HepG2 (cell line): ENCODE measurements around the gene DPYSL3. TPM values are rescaled to one million over a fixed set of nuclear protein-coding genes. Genes with fewer than 3 reads are reported as not detected.

Experiments used
- ATAC-seq: fragments of 200-7000 bp; cut with Tn5 transposase; 3 replicates; pipeline ENCODE4 v1.9.1; 2020; ENCODE audit warnings: mild to moderate bottlenecking, moderate library complexity
- BruUV-seq: library from RNA; stranded (reverse); fragments of 400-500 nt; replicated peaks from 2 replicates; lab custom pipeline; 2021; lab: Mats Ljungman, UMichigan
- CTCF ChIA-PET: fragments of 300-600 bp; formaldehyde crosslinking; extraction: SDS; loops from one replicate; lab custom pipeline; 2021; ENCODE audit warnings: low total read pairs, inconsistent platforms, low intra/inter-chr PET ratio; lab: Yijun Ruan, JAX
- POLR2A ChIA-PET: fragments of 350-600 bp; sonication (Branson Sonifier 250); formaldehyde crosslinking; loops from one replicate; lab custom pipeline; 2020; ENCODE audit warnings: antibody characterized with exemption, inconsistent platforms; lab: Yijun Ruan, JAX
- DNase-seq: peaks from one replicate; pipeline ENCODE4 v3.0.0-alpha.2; 2015; ENCODE audit warnings: low spot score
- FAIRE-seq: peaks from 3 replicates; lab custom pipeline; 2011; peaks lifted over from hg19 to GRCh38; lab: Jason Lieb, UNC
- H2AFZ ChIP-seq: one replicate; pipeline ENCODE4 v1.6.1; 2011; ENCODE audit warnings: low read length, inconsistent platforms
- H3K27ac ChIP-seq: fragments of 300-600 bp; 3 replicates; pipeline ENCODE4 v1.8.0; 2011; ENCODE audit warnings: mixed run types, mild to moderate bottlenecking, mixed read lengths, low read length, inconsistent platforms; ENCODE audit not compliant: insufficient read depth; ENCODE audit errors: extremely low read length
- H3K27me3 ChIP-seq, 2 experiments: fragments of 200-600 bp in 1 of 2; 2 replicates in 1 of 2; 3 replicates in 1 of 2; pipeline versions ENCODE4 v1.6.0 to v1.8.0; 2011; ENCODE audit warnings: low read length in 2 of 2, mild to moderate bottlenecking in 2 of 2, moderate library complexity in 2 of 2, inconsistent platforms in 1 of 2; ENCODE audit not compliant: insufficient read depth in 2 of 2, control insufficient read depth in 1 of 2
- H3K36me3 ChIP-seq, 2 experiments: fragments of 200-600 bp in 1 of 2; replicated peaks in 1 of 2; 2 replicates in 1 of 2; 3 replicates in 1 of 2; pipeline versions ENCODE4 v1.5.1 to v1.8.0; 2011; ENCODE audit warnings: low read length in 2 of 2, inconsistent platforms in 1 of 2; ENCODE audit not compliant: insufficient read depth in 2 of 2, control insufficient read depth in 1 of 2
- H3K4me1 ChIP-seq: 2 replicates; pipeline ENCODE4 v1.5.1; 2012; ENCODE audit warnings: low read length, inconsistent platforms; ENCODE audit not compliant: insufficient read depth
- H3K4me2 ChIP-seq: 2 replicates; pipeline ENCODE4 v1.6.0; 2011; ENCODE audit warnings: low read depth, low read length, inconsistent platforms
- H3K4me3 ChIP-seq, 3 experiments: fragments of 200-600 bp in 1 of 3; sonication (generic), shearing (Covaris generic) in 1 of 3; replicated peaks in 1 of 3; 2 replicates each; pipeline ENCODE4 v1.5.1; 2011 to 2016; ENCODE audit warnings: low read length in 3 of 3, inconsistent platforms in 2 of 3, low read depth in 2 of 3, mild to moderate bottlenecking in 2 of 3, control low read depth in 1 of 3, mixed read lengths in 1 of 3; ENCODE audit not compliant: insufficient read depth in 1 of 3
- H3K79me2 ChIP-seq: one replicate; pipeline ENCODE4 v1.6.1; 2011; ENCODE audit warnings: low read length, inconsistent platforms; ENCODE audit not compliant: insufficient read depth
- H3K9ac ChIP-seq: 2 replicates; pipeline ENCODE4 v1.6.0; 2011; ENCODE audit warnings: mild to moderate bottlenecking, low read depth, low read length, inconsistent platforms; ENCODE audit not compliant: insufficient read depth
- H3K9me3 ChIP-seq: 2 replicates; pipeline ENCODE4 v1.5.1; 2012; ENCODE audit warnings: mild to moderate bottlenecking, low read length
- H4K20me1 ChIP-seq: 2 replicates; pipeline ENCODE4 v1.6.0; 2011; ENCODE audit warnings: inconsistent platforms, mild to moderate bottlenecking, low read length, moderate library complexity; ENCODE audit not compliant: insufficient read depth
- E2F2 ChIP-seq: sonication (generic); formaldehyde crosslinking; IDR thresholded peaks from 2 replicates; pipeline ENCODE4 v1.4.0; 2020; ENCODE audit warnings: missing genetic modification reagents, borderline replicate concordance
- FOSL1 ChIP-seq: sonication (generic); formaldehyde crosslinking; IDR thresholded peaks from 2 replicates; pipeline ENCODE4 v1.9.0; 2021; ENCODE audit warnings: missing genetic modification reagents, borderline replicate concordance
- JARID2 ChIP-seq: sonication (generic); formaldehyde crosslinking; IDR thresholded peaks from 2 replicates; pipeline ENCODE4 v1.8.1; 2023; ENCODE audit warnings: missing genetic modification reagents, inconsistent platforms; ENCODE audit not compliant: insufficient replicate concordance
- PTBP1 ChIP-seq: fragments of 200-400 bp; formaldehyde crosslinking; IDR thresholded peaks from 2 replicates; pipeline ENCODE4 v1.6.1; 2018; ENCODE audit warnings: low read length, low read depth; ENCODE audit not compliant: poor library complexity, severe bottlenecking
- SIX1 ChIP-seq: sonication (generic); formaldehyde crosslinking; IDR thresholded peaks from 2 replicates; pipeline ENCODE4 v1.4.0; 2020; ENCODE audit warnings: missing genetic modification reagents, borderline replicate concordance
- SOX6 ChIP-seq, 2 experiments: fragments of 450-650 bp in 1 of 2; sonication (generic) in 1 of 2; formaldehyde crosslinking in 1 of 2; IDR thresholded peaks; 2 replicates each; pipeline versions ENCODE4 v1.4.0 to v1.6.1; 2017 to 2020; ENCODE audit warnings: antibody characterized with exemption in 1 of 2, mild to moderate bottlenecking in 1 of 2, missing genetic modification reagents in 1 of 2
- TOE1 ChIP-seq: sonication (generic); formaldehyde crosslinking; IDR thresholded peaks from 2 replicates; pipeline ENCODE4 v1.4.0; 2020; ENCODE audit warnings: mild to moderate bottlenecking, missing genetic modification reagents
- USF2 ChIP-seq, 2 experiments: sonication (generic) in 1 of 2; formaldehyde crosslinking in 1 of 2; IDR thresholded peaks; 2 replicates each; pipeline versions ENCODE4 v1.5.1 to v1.6.1; 2011 to 2020; ENCODE audit warnings: borderline replicate concordance in 1 of 2, low read depth in 1 of 2, low read length in 1 of 2, mild to moderate bottlenecking in 1 of 2, missing genetic modification reagents in 1 of 2, moderate library complexity in 1 of 2
- XRCC5 ChIP-seq: fragments of 200-400 bp; formaldehyde crosslinking; optimal IDR thresholded peaks from 2 replicates; pipeline ENCODE3; 2017; ENCODE audit warnings: mild to moderate bottlenecking, low read length
- ZNF619 ChIP-seq: sonication (generic); formaldehyde crosslinking; IDR thresholded peaks from 2 replicates; pipeline ENCODE4 v1.4.0; 2020; ENCODE audit warnings: mild to moderate bottlenecking, missing genetic modification reagents
- WGBS: methylation state at CpG from one replicate; pipeline ENCODE4 v1.1.6; 2017; ENCODE audit warnings: low lambda C conversion rate; 5-methylcytosine and 5-hydroxymethylcytosine counted together
- in situ Hi-C: cut with HindIII; loops from 2 replicates; pipeline ENCODE4 v1.10.0; 2017; ENCODE audit warnings: low pct_unique_long_range_greater_than_20kb; ENCODE audit not compliant: extremely low pct_ligation_motif_present
- intact Hi-C: fragments of 100-400 bp; cut with micrococcal nuclease; formaldehyde crosslinking; loops from one replicate; pipeline ENCODE4 v1.10.0; 2022; ENCODE audit not compliant: unreplicated experiment
- polyA plus RNA-seq, 8 experiments: library from polyadenylated mRNA; depleted of rRNA in 3 of 8; stranded (reverse) in 7 of 8; unstranded in 1 of 8; fragments of >200 nt; fragmentation: Illumina TruSeq in 4 of 8; extraction: Trizol in 4 of 8; gene quantifications; 2 replicates each; pipeline versions ENCODE4 v1.2.1 to v1.2.3, GENCODE V29; 2011 to 2016; ENCODE audit warnings: low read depth in 4 of 8, missing spikeins in 1 of 8, mixed read lengths in 1 of 8; ENCODE audit not compliant: insufficient read depth in 1 of 8
- total RNA-seq, 5 experiments: library from RNA; depleted of rRNA; stranded (reverse); fragments of >200 nt; fragmentation: Illumina TruSeq; extraction: Trizol; gene quantifications; 2 replicates each; pipeline ENCODE4 v1.2.3, GENCODE V29; 2016; ENCODE audit warnings: low read depth in 1 of 5

The DPYSL3 gene
- total and polyA plus RNA-seq, 2 of the 13 experiments (the other 11 are each of a cell fraction or from before 2014, with no cell fraction given), result 0.08 to 0.15 TPM

GRCh38 chr5:147393874-147394672 lies 115.8 kb downstream of the DPYSL3 start:
- no peaks in the 10 kb centered on the region for H3K36me3 ChIP-seq
- DNase-seq (no peak), ATAC-seq (no peak), FAIRE-seq (no peak)
- BruUV-seq, result no TSS peak
- H3K9me3 ChIP-seq, result no peaks in the 10 kb centered on the region
- no peak overlapping the region for H3K27ac ChIP-seq
- ChIA-PET CTCF (no interaction called here), POLR2A (no interaction called here)
- no peak overlapping the region for H3K4me2 ChIP-seq
- no peaks in the 10 kb centered on the region for H3K4me1 ChIP-seq
- no peaks in the 10 kb centered on the region for H4K20me1 ChIP-seq
- intact Hi-C loops (loop anchor here (10.0 kb wide), 1 partner anchor 169 kb away; no protein-coding TSS in a partner anchor), in situ Hi-C loops (no loop called here)
- H3K27me3 ChIP-seq, result 0 out of 5 replicates have a peak, but pooled peaks cover 0 to 4% of the 10 kb centered on the region in 2 experiments
- no peak overlapping the region for H3K9ac ChIP-seq
- WGBS, result 23% methylated on average over 15 of the region's 15 CpGs
- H2AFZ ChIP-seq, result no peak overlapping the region
- no peak overlapping the region for H3K4me3 ChIP-seq
- no peaks in the 10 kb centered on the region for H3K79me2 ChIP-seq
- TF ChIP-seq JARID2 (CRISPR knock-in tag) (no peak), SIX1 (CRISPR knock-in tag) (no peak), FOSL1 (CRISPR knock-in tag) (no peak), XRCC5 (no peak), USF2 (IDR thresholded peaks at IDR 0.05; ENCODE audit: low read depth, low read length) (no peak), USF2 (CRISPR knock-in tag; IDR thresholded peaks at IDR 0.05; ENCODE audit: borderline replicate concordance) (no peak), PTBP1 (no peak), SOX6 (IDR thresholded peaks at IDR 0.05) (no peak), SOX6 (CRISPR knock-in tag; IDR thresholded peaks at IDR 0.05) (no peak), TOE1 (no peak), E2F2 (CRISPR knock-in tag) (no peak), ZNF619 (no peak)
- TF ChIP-seq, all 625 proteins: peak for 0
